Loucy (cell line): ENCODE data around the gene MTF2.

Experiments used
- H2AFZ ChIP-seq: fragments of 200-600 bp; sonication (generic); 2 replicates; pipeline ENCODE4 v1.6.0; 2016; ENCODE audit warnings: antibody characterized with exemption, mild to moderate bottlenecking, low read length, moderate library complexity
- H3F3A ChIP-seq: fragments of 200-600 bp; 2 replicates; pipeline ENCODE4 v1.6.0; 2016; ENCODE audit warnings: antibody characterized with exemption, low read depth, mild to moderate bottlenecking
- H3K27me3 ChIP-seq: fragments of 200-600 bp; sonication (generic); 2 replicates; pipeline ENCODE4 v1.6.1; 2014; ENCODE audit warnings: low read length, mild to moderate bottlenecking; ENCODE audit not compliant: insufficient read depth, poor library complexity, severe bottlenecking
- H3K36me3 ChIP-seq: fragments of 200-600 bp; sonication (generic); 2 replicates; pipeline ENCODE4 v1.6.1; 2016; ENCODE audit warnings: low read length; ENCODE audit not compliant: insufficient read depth
- H3K4me1 ChIP-seq: fragments of 200-600 bp; sonication (generic); 2 replicates; pipeline ENCODE4 v1.5.1; 2014; ENCODE audit warnings: low read length, mild to moderate bottlenecking; ENCODE audit not compliant: insufficient read depth, poor library complexity, severe bottlenecking
- H3K4me2 ChIP-seq: fragments of 200-600 bp; sonication (generic); 2 replicates; pipeline ENCODE4 v1.6.0; 2014; ENCODE audit warnings: antibody characterized with exemption, low read length, low read depth, mild to moderate bottlenecking; ENCODE audit not compliant: poor library complexity, severe bottlenecking
- H3K4me3 ChIP-seq: fragments of 200-600 bp; sonication (generic); 2 replicates; pipeline ENCODE4 v1.5.1; 2014; ENCODE audit warnings: low read length, mild to moderate bottlenecking, mixed read lengths; ENCODE audit not compliant: poor library complexity, severe bottlenecking
- H3K79me2 ChIP-seq: fragments of 200-600 bp; sonication (generic); 2 replicates; pipeline ENCODE4 v1.6.1; 2014; ENCODE audit warnings: low read length; ENCODE audit not compliant: insufficient read depth
- H3K9ac ChIP-seq: fragments of 200-600 bp; sonication (generic); 2 replicates; pipeline ENCODE4 v1.6.0; 2014; ENCODE audit warnings: mild to moderate bottlenecking, low read depth, low read length, moderate library complexity; ENCODE audit not compliant: poor library complexity, severe bottlenecking
- H3K9me2 ChIP-seq: fragments of 200-600 bp; sonication (generic); replicated peaks from 2 replicates; pipeline ENCODE4 v1.6.1; 2016; ENCODE audit warnings: low read depth, low read length, mixed read lengths
- H3K9me3 ChIP-seq: fragments of 200-600 bp; sonication (generic); 2 replicates; pipeline ENCODE4 v1.6.1; 2014; ENCODE audit warnings: mild to moderate bottlenecking, antibody characterized with exemption, low read length, low read depth; ENCODE audit not compliant: insufficient read depth
- H4K20me1 ChIP-seq: fragments of 200-600 bp; sonication (generic); 2 replicates; pipeline ENCODE4 v1.6.0; 2014; ENCODE audit warnings: antibody characterized with exemption, low read length, mild to moderate bottlenecking; ENCODE audit not compliant: insufficient read depth, poor library complexity, severe bottlenecking
- EZH2phosphoT487 ChIP-seq: fragments of 200-600 bp; IDR thresholded peaks from 2 replicates; pipeline ENCODE4 v1.6.1; 2018; ENCODE audit warnings: antibody characterized with exemption, mild to moderate bottlenecking, moderate library complexity, borderline replicate concordance
- TF ChIP-seq, protein P1 (sequence below): fragments of 200-600 bp; sonication (generic); conservative IDR thresholded peaks from 2 replicates; pipeline ENCODE4 v1.5.1; 2014; ENCODE audit warnings: mild to moderate bottlenecking, antibody characterized with exemption, low read length

The MTF2 gene

GRCh38 chr1:93078203-93078602, 880 bp upstream of the MTF2 start:
- Histone ChIP-seq H3K4me2 (peak overlapping the region; percentile 98), H2AFZ (peak overlapping the region; percentile 94; the same call in 1 of the 2 replicates), H3K9me3 (no peaks in the 10 kb centered on the region), H3K4me1 (peaks cover 28% of the 10 kb centered on the region), H3K27me3 (no peaks in the 10 kb centered on the region), H3K36me3 (no peaks in the 10 kb centered on the region), H3F3A (no peaks in the 10 kb centered on the region; the same call in 1 of the 2 replicates), H3K9me2 (no peaks in the 10 kb centered on the region), H3K4me3 (peak overlapping the region; percentile 96), H3K79me2 (peaks cover 52% of the 10 kb centered on the region), H4K20me1 (peaks cover 39% of the 10 kb centered on the region), H3K9ac (peak overlapping the region; percentile 96)
- TF ChIP-seq EZH2phosphoT487: no peak
- TF ChIP-seq, protein P1, sequence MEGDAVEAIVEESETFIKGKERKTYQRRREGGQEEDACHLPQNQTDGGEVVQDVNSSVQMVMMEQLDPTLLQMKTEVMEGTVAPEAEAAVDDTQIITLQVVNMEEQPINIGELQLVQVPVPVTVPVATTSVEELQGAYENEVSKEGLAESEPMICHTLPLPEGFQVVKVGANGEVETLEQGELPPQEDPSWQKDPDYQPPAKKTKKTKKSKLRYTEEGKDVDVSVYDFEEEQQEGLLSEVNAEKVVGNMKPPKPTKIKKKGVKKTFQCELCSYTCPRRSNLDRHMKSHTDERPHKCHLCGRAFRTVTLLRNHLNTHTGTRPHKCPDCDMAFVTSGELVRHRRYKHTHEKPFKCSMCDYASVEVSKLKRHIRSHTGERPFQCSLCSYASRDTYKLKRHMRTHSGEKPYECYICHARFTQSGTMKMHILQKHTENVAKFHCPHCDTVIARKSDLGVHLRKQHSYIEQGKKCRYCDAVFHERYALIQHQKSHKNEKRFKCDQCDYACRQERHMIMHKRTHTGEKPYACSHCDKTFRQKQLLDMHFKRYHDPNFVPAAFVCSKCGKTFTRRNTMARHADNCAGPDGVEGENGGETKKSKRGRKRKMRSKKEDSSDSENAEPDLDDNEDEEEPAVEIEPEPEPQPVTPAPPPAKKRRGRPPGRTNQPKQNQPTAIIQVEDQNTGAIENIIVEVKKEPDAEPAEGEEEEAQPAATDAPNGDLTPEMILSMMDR: no peak

GRCh38 chr1:93078638-93078985, 471 bp upstream of the MTF2 start:
- Histone ChIP-seq H3K79me2 (peaks cover 56% of the 10 kb centered on the region), H3F3A (no peaks in the 10 kb centered on the region; the same call in 1 of the 2 replicates), H3K9me3 (no peaks in the 10 kb centered on the region), H3K9ac (peak overlapping the region; percentile 96), H3K27me3 (no peaks in the 10 kb centered on the region), H3K4me1 (peaks cover 32% of the 10 kb centered on the region), H3K4me3 (peak overlapping the region; percentile 96), H2AFZ (peak overlapping the region; percentile 94), H3K36me3 (no peaks in the 10 kb centered on the region), H3K9me2 (no peaks in the 10 kb centered on the region), H4K20me1 (peaks cover 43% of the 10 kb centered on the region), H3K4me2 (peak overlapping the region; percentile 98)
- TF ChIP-seq EZH2phosphoT487: no peak
- TF ChIP-seq, protein P1: no peak

DNA sequence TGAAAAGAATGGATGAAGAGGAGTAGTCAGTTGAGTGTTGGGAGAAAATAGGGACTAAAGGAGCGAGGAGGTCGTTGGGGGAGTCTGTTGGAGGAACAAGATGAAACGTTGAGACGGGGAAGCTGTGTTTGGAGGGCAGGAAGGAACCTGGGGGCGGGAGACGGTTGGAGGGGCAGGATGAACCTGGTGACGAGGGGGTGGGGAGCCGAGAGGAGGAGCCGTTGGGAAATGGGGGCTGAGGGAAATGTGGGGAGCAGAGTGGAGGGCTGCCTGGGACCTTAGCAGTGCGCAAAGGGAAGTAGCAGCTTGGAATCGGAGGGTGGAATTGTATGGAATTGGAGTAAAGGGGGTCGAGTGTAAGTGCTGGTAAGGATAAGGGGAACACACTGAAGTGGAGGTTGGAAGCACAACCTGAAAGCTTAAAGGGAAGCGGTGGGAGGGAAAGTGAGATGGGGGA, 630 bp downstream of the MTF2 start:
- Histone ChIP-seq H4K20me1 (peaks cover 54% of the 10 kb centered on the region), H2AFZ (peak overlapping the region; percentile 83), H3K4me1 (peaks cover 43% of the 10 kb centered on the region)

More for the DNA sequence above, 630 bp downstream of the MTF2 start:
- TF ChIP-seq, protein P1: no peak
- TF ChIP-seq EZH2phosphoT487: no peak
- H3K79me2 ChIP-seq: peaks cover 67% of the 10 kb centered on the region
- peak overlapping the region; percentile 96 for H3K9ac ChIP-seq
- H3F3A ChIP-seq: no peaks in the 10 kb centered on the region; the same call in 1 of the 2 replicates
- no peaks in the 10 kb centered on the region for H3K9me3 ChIP-seq
- peaks cover 4% of the 10 kb centered on the region; the same call in 1 of the 2 replicates for H3K36me3 ChIP-seq
- H3K27me3 ChIP-seq: no peaks in the 10 kb centered on the region
- H3K9me2 ChIP-seq: no peaks in the 10 kb centered on the region
- peak overlapping the region; percentile 96 for H3K4me3 ChIP-seq
- peak overlapping the region; percentile 98 for H3K4me2 ChIP-seq
